HG02623 (cell line): ENCODE measurements around the gene ZBED1.
"Not testable (repeated sequence)": the region's sequence is repeated elsewhere in the genome, so short reads cannot be mapped to it uniquely, and the experiment has no call there.

Experiments
- ATAC-seq: cut with Tn5 transposase; IDR thresholded peaks from one replicate; pipeline ENCODE4 v1.9.1; 2021; ENCODE audit warnings: moderate library complexity; ENCODE audit not compliant: unreplicated experiment

Gene ZBED1

DNA sequence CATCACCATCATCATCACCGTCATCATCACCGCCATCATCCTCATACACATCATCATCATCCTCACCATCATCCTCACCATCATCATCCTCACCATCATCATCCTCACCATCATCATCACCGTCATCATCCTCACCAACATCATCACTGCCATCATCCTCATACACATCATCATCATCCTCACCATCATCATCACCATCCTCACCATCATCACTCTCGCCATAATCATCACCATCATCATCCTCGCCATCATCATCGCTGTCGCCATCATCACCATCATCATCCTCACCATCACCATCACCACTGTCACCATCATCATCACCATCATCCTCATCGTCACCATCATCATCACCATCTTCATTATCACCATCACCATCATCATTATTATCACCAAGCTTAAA lies 19.8 kb upstream of the ZBED1 start:
- no peak for ATAC-seq

DNA sequence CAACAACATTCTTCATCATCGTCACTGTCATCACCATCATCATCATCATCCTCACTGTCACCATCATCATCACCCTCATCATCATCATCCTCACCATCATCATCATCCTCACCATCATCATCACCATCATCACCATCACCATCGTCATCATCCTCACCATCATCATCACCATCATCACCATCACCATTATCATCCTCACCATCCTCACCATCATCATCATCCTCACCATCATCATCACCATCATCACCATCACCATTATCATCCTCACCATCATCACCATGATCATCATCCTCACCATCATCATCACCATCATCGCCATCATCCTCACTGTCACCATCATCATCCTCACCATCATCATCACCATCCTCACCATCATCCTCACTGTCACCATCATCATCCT lies 18.9 kb upstream of the ZBED1 start:
- not testable (repeated sequence) for ATAC-seq

DNA sequence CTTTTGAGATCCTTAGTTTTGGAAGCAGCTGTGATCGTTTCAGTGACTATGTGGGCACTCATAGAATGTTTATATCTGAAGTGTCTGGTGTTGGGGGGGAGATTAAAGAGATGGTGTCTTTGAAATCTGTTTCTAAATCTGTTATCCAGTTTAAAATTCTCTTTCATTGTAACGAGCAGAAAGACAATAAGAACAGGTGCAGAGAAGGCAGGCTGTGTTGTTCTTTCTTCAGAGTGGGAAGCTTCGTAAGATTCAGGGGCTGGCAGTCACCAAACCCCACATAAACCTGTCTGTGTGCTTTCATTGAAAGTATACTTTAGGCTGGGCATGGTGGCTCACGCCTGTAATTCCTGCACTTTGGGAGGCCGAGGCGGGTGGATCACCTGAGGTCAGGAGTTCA lies 16.3 kb upstream of the ZBED1 start:
- ATAC-seq: no peak

DNA sequence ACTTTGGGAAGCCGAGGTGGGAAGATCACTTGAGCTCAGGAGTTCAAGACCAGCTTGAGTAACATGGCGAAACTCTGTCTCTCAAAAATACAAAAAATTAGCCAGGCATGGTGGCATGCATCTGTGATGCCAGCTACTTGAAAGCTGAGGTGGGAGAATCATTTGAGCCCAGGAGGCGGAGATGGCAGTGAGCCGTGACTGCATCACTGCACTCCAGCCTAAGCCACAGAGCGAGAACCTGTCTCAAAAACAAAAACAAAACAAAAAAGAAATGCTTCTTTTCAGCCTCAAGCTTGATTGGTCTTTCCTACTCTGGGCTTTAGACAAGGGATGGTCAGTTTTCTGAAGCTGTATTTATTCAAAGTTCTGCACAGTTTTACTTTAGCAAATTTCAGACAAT lies 15.8 kb upstream of the ZBED1 start:
- ATAC-seq: peak; percentile 43

DNA sequence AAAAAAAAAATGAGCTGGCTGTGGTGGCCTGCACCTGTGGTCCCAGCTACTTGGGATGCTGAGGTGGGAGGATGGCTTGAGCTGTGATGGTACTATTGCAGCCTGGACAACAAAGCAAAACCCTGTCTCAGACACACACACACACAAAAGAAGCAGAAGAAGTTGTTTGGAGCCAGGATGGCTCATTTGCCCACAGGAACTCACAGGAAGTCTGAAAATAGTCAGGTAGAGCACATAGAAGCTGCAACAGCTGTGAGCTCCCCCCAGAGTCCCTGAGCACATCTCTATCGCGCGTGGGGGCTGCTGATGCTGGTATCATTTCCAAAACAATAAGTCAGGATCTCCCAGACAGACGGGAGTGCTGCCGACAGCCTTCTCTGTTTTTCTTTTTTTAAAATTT lies 13.4 kb upstream of the ZBED1 start:
- no peak for ATAC-seq

DNA sequence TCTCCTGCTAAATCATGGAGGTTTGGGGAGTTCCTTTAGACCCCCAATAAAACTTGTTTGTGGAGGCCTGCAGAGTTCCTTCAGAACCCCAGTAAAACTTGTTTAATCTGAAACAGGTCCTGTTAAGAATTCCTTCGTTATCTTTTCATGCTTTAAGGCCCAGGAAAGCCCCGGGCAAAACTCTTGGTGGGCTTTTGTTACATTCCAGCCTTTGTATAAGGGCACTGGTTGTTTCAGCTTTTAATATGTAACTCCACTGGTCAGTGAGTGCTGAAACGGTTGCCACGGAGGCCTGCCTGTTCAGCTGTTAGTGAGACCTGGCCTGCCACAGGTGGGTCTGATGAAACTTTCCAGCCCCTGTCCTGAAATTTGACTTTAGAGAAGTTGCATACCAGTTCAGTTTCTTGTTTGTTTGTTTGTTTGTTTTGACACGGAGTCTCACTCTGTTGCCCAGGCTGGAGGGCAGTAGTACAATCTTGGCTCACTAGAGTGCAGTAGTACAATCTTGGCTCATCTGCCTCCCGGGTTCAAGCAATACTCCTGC lies 12.4 kb upstream of the ZBED1 start:
- no peak for ATAC-seq

DNA sequence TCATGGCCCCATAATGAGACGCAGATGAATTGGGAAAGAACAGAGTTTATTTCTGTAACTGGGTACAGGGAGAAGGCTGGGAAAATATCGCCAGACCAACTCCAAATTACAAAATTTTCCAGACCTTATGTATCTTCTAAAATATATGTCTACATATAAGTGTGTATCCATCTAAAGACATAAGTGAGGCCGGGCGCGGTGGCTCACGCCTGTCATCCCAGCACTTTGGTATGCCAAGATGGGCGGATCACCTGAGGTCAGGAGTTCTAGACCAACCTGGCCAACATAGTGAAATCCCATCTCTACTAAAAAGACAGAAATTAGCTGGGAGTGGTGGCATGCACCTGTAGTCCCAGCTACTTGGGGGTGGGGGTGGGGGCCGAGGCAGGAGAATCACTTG lies 11.7 kb upstream of the ZBED1 start:
- ATAC-seq: no peak

DNA sequence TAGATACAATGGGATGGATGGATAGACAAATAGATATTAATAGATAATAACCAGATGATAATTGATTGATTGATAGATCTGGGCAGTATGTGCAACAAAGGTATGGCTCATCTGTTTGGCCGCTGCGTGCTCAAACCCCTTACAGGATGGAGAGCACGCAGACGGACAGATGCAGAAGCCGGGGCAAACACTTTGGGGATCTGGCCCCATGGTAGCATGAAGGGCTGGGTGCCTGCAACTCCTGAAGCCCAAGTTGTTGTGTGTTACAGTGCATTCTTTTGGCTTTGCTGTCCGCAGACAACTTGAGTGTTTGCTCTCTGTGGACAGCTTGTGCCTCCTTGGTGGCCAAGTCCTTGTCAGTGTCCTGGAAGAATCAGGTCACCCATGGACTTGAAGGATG lies 10.6 kb upstream of the ZBED1 start:
- no peak for ATAC-seq

DNA sequence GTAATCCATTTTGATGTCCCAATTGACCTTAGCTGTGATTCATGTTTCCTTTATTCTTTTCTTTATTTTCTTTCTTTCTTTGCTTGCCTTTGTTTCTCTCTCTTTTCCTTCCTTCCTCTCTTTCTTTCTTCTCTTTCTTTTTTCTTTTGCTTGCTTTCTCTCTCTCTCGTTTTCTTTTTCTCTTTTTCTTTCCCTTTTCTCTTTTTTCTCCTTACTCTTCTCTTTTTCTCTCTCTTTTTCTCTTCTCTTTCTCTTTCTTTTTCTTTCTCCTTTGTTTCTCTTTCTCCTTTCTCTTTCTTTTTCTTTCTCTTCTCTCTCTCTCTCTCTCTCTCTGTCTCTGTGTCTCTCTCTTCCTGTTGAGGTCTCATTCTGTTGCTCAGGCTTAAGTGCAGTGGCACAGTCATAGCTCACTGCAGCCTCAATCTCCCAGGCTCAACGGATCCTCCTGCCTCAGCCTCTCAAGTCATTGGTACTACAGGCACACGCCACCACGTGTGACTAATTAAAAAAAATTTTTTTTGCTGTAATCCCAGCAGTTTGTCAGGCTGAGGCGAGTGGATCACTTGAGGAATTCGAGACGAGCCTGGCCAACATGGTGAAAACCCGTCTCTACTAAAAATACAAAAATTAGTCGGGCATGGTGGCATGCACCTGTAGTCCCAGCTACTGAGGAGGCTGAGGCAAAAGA lies 8.0 kb upstream of the ZBED1 start:
- no peak for ATAC-seq

DNA sequence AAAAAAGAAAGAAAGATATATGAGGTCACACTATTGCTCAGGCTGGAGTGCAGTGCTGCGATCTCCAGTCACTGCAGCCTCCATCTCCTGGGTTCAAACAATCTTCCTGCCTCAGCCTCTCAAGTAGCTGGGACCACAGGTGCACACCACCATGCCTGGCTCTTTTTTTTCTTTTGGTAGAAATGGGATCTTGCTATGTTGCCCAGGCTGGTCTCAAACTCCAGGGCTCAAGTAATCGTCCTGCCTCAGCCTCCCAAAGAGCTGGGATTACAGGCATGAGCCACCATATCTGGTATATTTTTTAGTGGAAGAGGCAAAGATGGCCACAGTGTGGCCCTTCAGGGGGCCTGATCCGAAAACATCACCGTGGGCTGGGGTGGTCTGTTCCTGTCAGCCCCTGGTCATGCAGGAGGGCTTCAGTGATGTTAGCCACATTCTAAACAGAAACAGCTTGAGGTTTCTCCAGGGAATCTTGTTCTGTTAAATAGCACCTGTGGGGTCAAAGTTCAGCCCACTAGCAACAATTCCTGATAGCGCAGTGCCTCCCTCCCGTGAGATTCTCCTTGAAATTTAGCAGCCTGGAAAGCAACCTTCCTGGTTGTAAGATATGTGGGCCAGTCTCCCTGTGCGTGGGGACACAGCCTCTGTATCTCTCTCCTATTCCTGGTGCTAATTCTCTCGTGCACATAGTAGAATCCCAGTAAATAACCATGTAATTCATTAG lies 7.3 kb upstream of the ZBED1 start:
- ATAC-seq: no peak

DNA sequence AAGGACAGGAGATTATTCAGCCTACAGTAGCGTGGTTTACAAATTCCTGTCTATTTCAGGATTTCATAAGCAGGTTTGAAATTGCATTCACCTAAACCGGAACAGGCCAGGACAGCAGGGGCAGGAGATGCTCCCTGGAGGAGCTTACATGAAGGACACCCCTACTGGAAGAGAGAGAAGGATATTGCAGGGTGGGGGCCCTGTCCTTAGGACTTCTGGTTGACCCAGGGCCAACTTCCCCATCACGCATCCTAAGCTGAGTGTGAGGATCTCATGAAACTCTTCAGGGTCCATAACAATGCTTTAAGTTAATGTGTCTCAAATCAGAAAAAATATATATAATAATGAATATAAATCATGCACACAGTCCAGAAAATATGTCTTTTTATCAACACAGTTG lies 6.4 kb upstream of the ZBED1 start:
- ATAC-seq: no peak

DNA sequence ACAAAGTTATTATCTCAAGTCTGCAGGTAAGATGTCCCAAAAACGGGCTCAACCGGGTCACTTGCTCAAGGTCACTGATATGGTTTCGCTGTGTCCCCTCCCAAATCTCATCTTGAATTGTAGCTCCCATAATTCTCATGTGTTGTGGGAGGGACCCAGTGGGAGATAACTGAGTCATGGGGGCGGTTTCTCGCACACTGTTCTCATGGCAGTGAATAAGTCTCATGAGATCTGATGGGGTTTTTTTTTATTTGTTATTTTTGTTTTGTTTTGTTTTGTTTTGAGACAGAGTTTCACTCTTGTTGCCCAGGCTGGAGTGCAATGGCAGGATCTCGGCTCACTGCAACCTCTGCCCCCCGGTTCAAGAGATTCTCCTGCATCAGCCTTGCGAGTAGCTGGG lies 4.6 kb upstream of the ZBED1 start:
- not testable (repeated sequence) for ATAC-seq

DNA sequence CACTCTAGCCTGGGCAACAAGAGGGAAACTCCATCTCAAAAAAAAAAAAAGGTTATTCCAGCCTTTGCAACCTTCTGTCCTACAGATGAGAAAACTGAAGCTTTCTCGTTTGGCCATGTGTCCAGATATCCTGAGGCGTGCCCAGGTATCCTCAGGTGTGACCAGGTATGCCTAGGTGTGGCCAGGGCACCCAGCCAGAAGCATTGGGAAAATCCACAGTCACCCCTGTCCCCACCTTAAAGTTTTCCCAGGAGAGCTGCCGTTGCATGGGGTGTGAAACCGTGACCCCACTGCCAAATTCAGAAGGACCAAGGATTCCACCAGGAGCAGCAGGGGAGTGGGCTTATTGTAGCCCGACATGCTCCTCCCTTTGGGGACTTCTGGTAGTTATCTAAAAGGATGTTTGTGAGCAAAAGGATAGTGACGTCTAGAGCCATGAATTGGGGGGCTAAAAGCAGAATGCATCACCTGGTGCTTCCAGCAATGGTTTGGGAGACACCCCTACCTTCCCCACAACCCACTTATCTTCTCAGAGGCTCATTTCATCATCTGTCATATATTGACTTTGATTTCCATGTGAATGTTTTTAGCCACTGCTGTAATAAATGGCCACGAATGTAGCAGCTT lies 4.0 kb upstream of the ZBED1 start:
- ATAC-seq: no peak

DNA sequence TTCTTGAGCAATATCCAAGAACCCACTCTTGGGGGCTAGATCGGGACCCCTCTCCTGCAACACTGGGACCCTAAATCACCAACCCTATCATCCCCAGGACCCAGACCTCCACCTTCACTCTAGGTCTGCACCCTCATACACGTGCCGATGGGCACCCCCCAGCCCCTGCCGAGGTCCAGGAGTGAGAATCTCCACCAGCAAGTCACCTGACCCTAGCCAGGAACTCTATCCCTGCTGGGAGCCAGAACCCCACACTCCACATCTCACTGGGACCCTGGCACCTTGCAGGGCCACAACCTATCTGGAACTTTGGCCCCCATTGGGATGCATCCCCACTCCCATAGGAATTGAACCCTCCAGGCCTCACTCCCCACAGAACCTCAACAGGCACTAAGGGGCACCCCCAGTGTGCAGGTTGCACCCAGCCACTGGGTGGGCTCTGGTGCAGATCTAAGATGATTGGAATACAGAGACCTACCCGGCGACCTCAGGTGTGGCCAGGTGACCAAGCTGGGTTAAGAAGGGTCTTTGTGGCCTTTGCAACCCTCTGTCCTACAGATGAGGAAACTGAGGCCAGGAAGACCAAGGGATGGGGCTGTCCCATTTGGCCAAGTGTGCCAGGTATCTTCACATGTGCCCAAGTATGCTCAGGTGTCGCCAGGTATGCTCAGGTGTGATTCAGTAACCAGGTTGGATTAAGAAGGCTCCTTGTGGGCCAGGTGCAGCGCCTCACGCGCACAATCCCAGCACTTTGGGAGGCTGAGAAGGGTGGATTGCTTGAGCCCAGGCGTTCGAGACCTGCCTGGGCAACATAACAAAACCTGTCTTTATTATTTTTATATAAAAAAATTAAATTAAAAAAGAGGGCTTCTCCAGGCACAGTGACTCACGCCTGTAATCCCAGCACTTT lies 3.1 kb upstream of the ZBED1 start:
- no peak for ATAC-seq

DNA sequence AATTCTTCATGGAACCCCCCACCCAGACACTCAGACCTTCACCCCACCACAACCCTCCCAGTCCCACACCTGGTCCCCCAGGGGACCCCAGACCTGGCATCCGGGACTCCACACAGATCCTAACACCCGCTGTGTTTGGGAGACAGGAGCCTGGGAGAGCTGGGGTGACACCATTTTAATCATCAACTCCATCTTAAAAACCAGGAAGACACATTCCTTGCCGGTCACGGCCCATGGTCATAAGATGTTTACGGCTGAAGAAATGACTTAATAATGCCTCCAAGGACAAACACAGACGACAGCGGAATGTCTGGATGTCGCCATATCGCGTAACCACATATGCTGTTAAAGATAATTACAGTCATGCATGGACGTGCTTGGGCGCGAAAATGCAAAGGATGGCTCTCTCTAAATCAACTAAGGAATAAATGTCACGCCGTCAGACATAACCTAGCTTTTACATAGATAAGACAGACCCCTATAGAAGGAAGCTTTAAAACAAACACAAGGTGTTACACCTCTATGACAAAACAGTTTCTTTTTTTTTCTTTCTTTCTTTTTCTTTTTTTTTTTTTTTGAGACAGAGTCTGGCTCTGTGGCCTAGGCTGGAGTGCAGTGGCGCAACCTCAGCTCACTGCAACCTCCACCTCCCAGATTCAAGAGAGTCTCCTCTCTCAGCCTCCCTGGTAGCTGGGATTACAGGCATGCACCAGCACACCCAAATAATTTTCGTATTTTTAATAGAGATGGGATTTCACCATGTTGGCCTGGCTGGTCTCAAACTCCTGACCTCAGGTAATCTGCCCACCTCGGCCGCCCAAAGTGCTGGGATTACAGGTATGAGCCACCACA lies 2.1 kb upstream of the ZBED1 start:
- ATAC-seq: no peak

DNA sequence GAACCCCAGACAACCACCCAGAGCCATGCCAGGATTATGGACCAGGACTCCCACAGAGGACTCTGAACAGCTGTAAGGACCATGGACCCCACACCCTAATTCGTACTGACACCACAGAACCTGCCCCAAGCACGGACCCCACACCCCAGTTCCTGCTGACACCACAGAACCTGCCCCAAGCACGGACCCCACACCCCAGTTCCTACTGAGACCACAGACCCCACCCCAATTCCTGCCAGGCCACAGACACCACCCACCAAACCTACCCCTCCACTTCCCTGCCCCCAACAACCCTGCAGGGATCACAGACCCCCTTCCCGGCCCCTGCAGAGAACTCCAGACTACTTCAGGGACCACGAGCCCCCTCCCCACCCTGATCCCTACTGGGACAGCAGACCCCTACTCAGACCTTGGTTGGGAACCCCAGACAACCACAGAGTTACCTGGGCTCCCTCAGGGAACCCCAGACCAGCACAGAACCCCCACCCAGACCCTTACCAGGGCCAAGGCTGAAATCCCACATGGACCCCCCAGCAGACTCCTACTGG lies 1.4 kb upstream of the ZBED1 start:
- ATAC-seq: no peak

DNA sequence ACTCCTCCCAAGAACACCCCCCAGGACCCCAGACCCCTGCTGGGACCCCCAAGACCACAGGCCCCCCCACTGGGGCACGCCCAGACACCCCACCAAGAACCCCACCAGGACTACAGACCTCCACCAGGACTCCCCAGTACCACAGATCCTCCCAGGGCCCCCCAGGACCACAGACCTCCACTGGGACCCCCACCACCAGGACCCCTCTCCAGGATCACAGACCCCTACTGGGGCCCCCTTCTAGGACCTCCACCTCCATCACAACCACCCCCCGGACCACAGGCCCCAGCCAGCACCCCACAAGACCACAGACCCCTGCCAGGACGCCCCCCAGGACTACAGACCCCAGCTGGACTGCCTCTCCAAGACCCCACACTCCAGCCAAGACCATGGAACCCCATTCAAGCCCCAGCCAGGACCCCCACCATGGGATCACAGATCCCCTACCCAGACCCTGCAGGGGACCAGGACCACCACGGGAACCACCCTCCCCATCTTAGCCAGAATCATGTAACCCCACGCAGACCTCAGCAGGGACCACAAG lies 855 bp upstream of the ZBED1 start:
- ATAC-seq: no peak

DNA sequence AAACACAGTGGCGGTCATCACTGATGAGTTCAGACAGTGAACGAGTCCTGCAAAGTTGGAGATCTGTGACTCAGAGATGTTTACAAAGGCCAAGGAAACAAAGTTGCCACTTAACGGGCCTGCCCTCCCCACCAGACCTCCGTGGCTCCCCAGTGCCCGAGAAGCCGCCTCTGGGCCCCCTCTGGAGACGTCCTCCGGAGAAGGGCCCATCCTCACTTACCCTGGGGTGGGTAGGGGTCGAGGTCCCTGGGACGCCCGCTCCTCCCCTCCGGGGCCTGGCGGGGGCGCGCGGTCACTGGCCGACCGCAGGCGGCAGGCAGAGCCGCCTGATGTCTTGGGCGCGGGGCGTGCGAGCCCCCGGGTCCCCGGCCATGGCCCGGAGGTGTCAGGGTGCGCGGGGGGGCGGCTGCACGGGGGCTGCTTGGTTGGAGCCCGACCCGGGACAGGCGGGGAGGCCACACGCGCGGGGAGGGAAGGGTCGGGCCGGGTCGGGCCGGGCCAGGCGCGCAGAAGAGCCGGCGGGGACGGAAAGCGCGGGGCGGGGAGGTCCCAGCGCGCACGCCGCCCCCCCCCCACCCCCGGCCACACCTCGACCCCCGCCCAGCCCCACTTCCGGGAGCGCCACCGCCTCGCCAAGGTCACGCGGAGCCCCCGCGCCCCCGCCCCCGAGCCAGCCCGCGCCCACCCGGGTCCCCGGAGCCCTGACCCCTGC lies 529 bp downstream of the ZBED1 start:
- peak; percentile 56 for ATAC-seq

DNA sequence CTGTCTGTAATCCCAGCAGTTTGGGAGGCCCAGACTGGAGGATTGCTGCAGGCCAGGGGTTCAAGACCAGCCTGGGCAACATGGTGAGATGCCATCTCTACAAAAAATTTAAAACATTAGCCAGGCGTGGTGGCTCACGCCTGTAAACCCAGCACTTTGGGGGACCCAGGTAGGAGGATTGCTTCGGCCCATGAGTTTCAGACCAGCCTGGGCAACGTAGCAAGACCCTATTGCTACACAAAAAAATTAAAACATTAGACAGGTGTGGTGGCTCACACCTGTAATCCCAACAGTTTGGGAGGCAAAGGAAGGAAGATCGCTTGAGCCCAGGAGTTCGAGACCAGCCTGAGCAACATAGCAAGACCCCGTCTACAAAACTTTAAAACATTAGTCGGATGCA lies 1.3 kb downstream of the ZBED1 start:
- no peak for ATAC-seq
